ENCODE results near the gene CCDC167. TPM values are rescaled to one million over a fixed set of nuclear protein-coding genes. Genes with fewer than 3 reads are reported as not detected.
"Not testable (repeated sequence)": the region's sequence is repeated elsewhere in the genome, so short reads cannot be mapped to it uniquely, and the experiment has no call there.

Gene CCDC167
- total RNA-seq, 1 donor from 2014 or later: 17.5 TPM

GRCh38 chr6:37511201-37511600, 11.5 kb upstream of the CCDC167 start:
- DNase-seq (ENCODE audit: low read depth in 2 of 2): no peak

GRCh38 chr6:37507690-37508421, 8.2 kb upstream of the CCDC167 start:
- DNase-seq (ENCODE audit: low read depth in 2 of 2): no peak

GRCh38 chr6:37507077-37507476, 7.4 kb upstream of the CCDC167 start:
- DNase-seq (ENCODE audit: low read depth in 2 of 2): no peak

- no peak for DNase-seq (ENCODE audit: low read depth in 2 of 2)
Observed at GRCh38 chr6:37506479-37506878, 6.8 kb upstream of the CCDC167 start.

GRCh38 chr6:37504024-37504423, 4.3 kb upstream of the CCDC167 start:
- DNase-seq (ENCODE audit: low read depth in 2 of 2): no peak

- no peak for DNase-seq (ENCODE audit: low read depth in 2 of 2)
Observed at GRCh38 chr6:37503309-37503965, 3.7 kb upstream of the CCDC167 start.

- DNase-seq (ENCODE audit: low read depth in 2 of 2): peak in 1 of 2 donors; percentile 36
Observed at GRCh38 chr6:37502703-37503291, 3.1 kb upstream of the CCDC167 start.

GRCh38 chr6:37501632-37502491, 2.2 kb upstream of the CCDC167 start:
- no peak for DNase-seq (ENCODE audit: low read depth in 2 of 2)

GRCh38 chr6:37500904-37501303, 1.2 kb upstream of the CCDC167 start:
- DNase-seq (ENCODE audit: low read depth in 2 of 2): not testable (repeated sequence)

GRCh38 chr6:37500294-37500608, 558 bp upstream of the CCDC167 start:
- no peak for DNase-seq (ENCODE audit: low read depth in 2 of 2)

GRCh38 chr6:37496951-37497885, 2.5 kb downstream of the CCDC167 start:
- no peak for DNase-seq (ENCODE audit: low read depth in 2 of 2)

- DNase-seq (ENCODE audit: low read depth in 2 of 2): no peak
Observed at GRCh38 chr6:37495244-37495934, 4.3 kb downstream of the CCDC167 start.

GRCh38 chr6:37493661-37493995, 6.1 kb downstream of the CCDC167 start:
- DNase-seq (ENCODE audit: low read depth in 2 of 2): no peak

- no peak for DNase-seq (ENCODE audit: low read depth in 2 of 2)
Observed at GRCh38 chr6:37492991-37493660, 6.6 kb downstream of the CCDC167 start.

- no peak for DNase-seq (ENCODE audit: low read depth in 2 of 2)
Observed at GRCh38 chr6:37492236-37492972, 7.3 kb downstream of the CCDC167 start.

- DNase-seq (ENCODE audit: low read depth in 2 of 2): no peak
Observed at GRCh38 chr6:37491830-37492208, 7.9 kb downstream of the CCDC167 start.

- no peak for DNase-seq (ENCODE audit: low read depth in 2 of 2)
Observed at GRCh38 chr6:37491171-37491829, 8.4 kb downstream of the CCDC167 start.

GRCh38 chr6:37490536-37491170, 9.0 kb downstream of the CCDC167 start:
- no peak for DNase-seq (ENCODE audit: low read depth in 2 of 2)

Data from lung microvascular endothelial cell (primary cell).